HUES48 (cell line): ENCODE data around the gene MEGF11.

ENCODE experiments used
- H3K27ac ChIP-seq: one replicate; pipeline ENCODE4 v1.7.0; 2013; ENCODE audit warnings: low read depth, low read length, inconsistent platforms
- H3K27me3 ChIP-seq: 2 replicates; pipeline ENCODE4 v1.6.1; 2013; ENCODE audit warnings: mild to moderate bottlenecking, low read length; ENCODE audit not compliant: control insufficient read depth, insufficient read depth
- H3K36me3 ChIP-seq: 2 replicates; pipeline ENCODE4 v1.6.1; 2013; ENCODE audit warnings: low read length; ENCODE audit not compliant: control insufficient read depth, insufficient read depth
- H3K4me1 ChIP-seq: 2 replicates; pipeline ENCODE4 v1.6.1; 2013; ENCODE audit warnings: mild to moderate bottlenecking, low read length; ENCODE audit not compliant: control insufficient read depth, insufficient read depth
- H3K4me3 ChIP-seq: 2 replicates; pipeline ENCODE4 v1.5.1; 2013; ENCODE audit warnings: mild to moderate bottlenecking, low read depth, low read length
- H3K9ac ChIP-seq: 2 replicates; pipeline ENCODE4 v1.6.1; 2013; ENCODE audit warnings: mild to moderate bottlenecking, low read depth, low read length, moderate library complexity
- H3K9me3 ChIP-seq: 2 replicates; pipeline ENCODE4 v1.6.1; 2013; ENCODE audit warnings: low read length; ENCODE audit not compliant: control insufficient read depth, insufficient read depth

The MEGF11 gene

DNA sequence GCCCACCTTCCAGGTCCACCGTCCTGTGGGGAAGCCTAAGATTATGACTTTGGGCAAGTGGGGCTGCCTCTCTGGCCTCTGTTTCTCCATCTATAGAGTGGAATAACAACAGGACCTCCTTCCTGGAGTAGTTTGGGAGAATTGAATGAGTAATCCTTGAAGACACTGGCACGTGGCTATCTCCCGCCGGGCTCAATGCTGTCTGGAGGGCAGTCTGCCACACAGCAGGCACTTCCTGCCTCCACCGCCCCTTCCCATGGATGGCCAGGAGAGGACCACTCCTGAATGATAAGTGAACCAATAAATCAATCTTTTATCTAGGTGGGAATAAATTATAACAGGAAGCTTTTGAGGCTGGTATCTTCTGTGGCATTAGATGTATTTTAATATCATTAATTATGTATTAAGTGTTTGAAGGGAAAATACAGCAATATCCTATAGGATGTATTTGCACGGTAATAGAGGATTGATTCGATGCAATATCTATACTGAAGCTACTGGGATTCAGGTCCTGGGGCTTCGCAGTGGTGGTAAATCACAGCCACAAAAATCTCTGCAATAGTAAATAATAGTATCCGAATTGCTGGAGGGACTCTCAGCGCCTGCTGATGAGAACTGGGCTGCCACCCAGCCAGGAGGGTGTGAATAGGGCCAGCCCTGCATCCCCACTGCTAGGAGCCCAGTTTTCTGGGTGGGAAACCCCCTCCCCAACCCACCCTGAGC, 15.9 kb downstream of the MEGF11 start:
- H3K27ac ChIP-seq: no peak overlapping the region
- no peaks in the 10 kb centered on the region; the same call in 1 of the 2 replicates for H3K27me3 ChIP-seq
- H3K4me1 ChIP-seq: no peaks in the 10 kb centered on the region; the same call in 1 of the 2 replicates
- no peaks in the 10 kb centered on the region for H3K36me3 ChIP-seq
- H3K4me3 ChIP-seq: no peak overlapping the region
- no peaks in the 10 kb centered on the region for H3K9me3 ChIP-seq
- no peak overlapping the region for H3K9ac ChIP-seq

DNA sequence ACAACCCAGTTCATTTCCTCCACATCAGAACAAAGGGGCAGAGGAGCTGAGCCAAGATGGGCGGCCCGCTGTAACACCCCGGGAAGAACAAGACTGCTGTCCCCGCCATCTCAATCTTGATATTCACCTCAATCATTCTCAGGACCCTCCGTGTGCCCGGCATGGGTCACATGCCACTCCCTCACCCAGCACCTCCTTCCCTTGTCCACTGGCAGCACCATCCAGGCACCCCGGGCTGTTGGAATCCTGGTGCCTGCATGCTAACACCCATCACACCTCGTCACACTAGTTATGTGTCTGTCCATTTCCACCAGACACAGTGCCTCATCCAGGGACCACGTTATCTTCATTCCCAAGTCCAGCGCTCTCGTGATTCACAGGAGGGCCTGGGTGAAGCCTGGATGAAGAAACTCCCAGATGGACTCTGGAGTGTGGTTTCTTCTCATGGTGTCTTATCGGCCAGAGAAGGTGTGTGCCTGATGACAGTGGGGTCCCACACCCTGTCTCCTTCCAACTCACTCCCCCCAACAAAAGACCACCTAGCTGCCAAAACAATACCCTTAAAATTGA, 16.7 kb downstream of the MEGF11 start:
- H3K4me1 ChIP-seq: no peaks in the 10 kb centered on the region; the same call in 1 of the 2 replicates

DNA sequence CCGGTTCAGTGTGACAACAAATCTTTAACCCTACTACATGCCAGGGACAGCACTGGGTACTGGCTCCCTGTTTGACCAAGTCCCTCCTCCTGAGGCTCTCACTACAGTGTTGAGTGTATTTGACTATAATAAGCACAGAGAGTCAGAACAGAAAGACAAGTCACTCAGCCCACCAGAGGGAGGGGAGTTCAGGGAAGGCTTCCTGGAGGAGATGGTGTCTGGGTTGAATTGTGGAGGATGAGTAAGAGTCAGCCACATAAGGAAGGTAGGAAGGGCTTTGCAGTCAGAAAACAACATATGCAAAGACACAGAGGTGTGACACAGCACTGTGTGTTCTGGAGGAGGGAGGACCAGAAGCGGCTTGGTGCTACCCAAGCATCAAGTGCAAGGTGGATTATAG, 17.7 kb downstream of the MEGF11 start:
- Histone ChIP-seq H3K4me1 (no peaks in the 10 kb centered on the region), H3K4me3 (no peak overlapping the region), H3K27me3 (no peaks in the 10 kb centered on the region; the same call in 1 of the 2 replicates), H3K36me3 (no peaks in the 10 kb centered on the region), H3K9ac (no peak overlapping the region), H3K27ac (no peak overlapping the region), H3K9me3 (no peaks in the 10 kb centered on the region)

More for the DNA sequence above, 16.7 kb downstream of the MEGF11 start:
- Histone ChIP-seq H3K36me3 (no peaks in the 10 kb centered on the region), H3K27ac (no peak overlapping the region), H3K27me3 (no peaks in the 10 kb centered on the region; the same call in 1 of the 2 replicates), H3K9me3 (no peaks in the 10 kb centered on the region), H3K9ac (no peak overlapping the region), H3K4me3 (no peak overlapping the region)

DNA sequence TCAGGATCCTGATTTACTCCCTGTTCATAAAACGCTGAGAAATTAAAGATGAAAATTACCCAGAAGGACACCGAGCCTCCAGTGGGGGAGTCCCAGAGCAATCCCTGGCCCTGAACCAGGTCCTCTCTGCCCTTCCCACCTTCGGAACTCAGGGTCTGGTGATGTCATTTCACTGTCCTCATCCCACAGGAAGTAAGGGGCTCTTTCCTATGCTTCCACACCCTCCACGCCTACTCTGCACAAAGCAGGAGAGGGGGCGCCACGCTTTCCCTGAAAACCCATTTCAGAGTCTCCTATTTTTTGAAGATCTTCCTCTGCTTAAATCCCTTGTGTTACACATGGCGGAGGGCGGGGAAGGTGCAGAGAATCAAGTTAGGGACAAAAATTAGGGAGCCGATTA, 18.8 kb downstream of the MEGF11 start:
- no peak overlapping the region for H3K4me3 ChIP-seq
- H3K9ac ChIP-seq: no peak overlapping the region
- H3K4me1 ChIP-seq: no peaks in the 10 kb centered on the region
- no peaks in the 10 kb centered on the region for H3K9me3 ChIP-seq
- H3K27me3 ChIP-seq: no peaks in the 10 kb centered on the region; the same call in 1 of the 2 replicates
- no peak overlapping the region for H3K27ac ChIP-seq
- H3K36me3 ChIP-seq: no peaks in the 10 kb centered on the region

DNA sequence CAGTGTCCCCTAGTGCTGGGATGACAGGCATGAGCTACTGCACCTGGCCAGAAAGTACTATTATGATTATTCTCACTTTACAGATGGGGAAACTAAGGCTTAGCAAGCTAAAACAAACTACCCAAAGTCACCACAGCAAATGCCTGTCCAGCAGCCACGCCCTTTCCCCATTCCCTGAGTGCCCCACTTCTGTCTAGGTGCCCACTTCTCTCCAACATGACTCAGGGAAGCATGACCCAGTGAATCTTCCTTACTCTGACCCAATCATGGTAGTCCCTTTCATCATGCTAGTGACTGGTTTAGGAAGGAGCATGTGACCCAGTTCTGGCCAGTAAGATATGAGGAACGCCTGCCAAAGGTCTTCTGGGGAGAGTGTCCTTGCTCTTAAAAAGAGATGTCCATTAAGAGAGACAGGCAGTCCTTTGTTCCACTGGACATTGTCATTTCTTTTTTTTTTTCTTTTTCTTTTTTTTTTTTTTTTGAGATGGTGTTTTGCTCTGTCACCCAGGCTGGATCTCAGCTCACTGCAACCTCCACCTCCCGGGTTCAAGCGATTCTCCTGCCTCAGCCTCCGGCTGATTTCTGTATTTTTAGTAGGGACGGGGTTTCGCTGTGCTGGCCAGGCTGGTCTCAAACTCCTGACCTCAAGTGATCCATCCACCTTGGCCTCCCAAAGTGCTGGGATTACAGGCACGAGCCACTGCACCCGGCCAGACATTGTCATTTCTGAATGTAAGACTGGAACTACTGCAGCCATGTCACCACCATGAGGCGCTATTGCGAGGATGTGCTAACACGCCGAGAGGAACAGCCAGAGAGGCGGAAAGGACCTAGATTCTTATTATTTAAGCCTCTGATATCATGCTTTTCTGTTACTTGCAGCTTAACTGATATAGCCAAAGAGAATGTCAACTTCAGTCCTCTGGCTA, 19.8 kb downstream of the MEGF11 start:
- H3K4me3 ChIP-seq: no peak overlapping the region
- H3K9ac ChIP-seq: no peak overlapping the region
- H3K36me3 ChIP-seq: no peaks in the 10 kb centered on the region
- no peaks in the 10 kb centered on the region; the same call in 1 of the 2 replicates for H3K27me3 ChIP-seq
- no peaks in the 10 kb centered on the region for H3K4me1 ChIP-seq
- H3K27ac ChIP-seq: no peak overlapping the region
- no peaks in the 10 kb centered on the region for H3K9me3 ChIP-seq

DNA sequence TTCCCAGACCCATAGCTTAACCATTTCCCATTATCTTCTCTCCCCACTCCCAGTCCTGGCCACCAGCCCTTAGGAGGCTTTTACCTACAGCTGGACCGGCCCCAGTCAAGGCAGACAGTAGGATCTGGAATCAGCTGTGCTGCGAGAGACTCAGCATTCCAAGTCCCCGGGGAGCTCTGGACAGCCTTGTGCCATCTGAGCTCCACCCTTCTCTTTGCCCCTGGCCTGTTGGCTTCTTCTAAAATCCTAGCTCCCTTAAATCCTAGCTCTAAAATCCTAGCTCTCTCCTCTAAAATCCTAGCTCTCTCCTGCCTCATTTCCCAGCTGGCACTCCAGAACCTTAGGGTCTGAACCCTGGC, 21.3 kb downstream of the MEGF11 start:
- no peaks in the 10 kb centered on the region for H3K9me3 ChIP-seq
- no peak overlapping the region for H3K27ac ChIP-seq
- H3K4me1 ChIP-seq: no peaks in the 10 kb centered on the region; the same call in 1 of the 2 replicates
- H3K36me3 ChIP-seq: no peaks in the 10 kb centered on the region
- no peak overlapping the region for H3K9ac ChIP-seq
- H3K27me3 ChIP-seq: no peaks in the 10 kb centered on the region; the same call in 1 of the 2 replicates
- no peak overlapping the region for H3K4me3 ChIP-seq

DNA sequence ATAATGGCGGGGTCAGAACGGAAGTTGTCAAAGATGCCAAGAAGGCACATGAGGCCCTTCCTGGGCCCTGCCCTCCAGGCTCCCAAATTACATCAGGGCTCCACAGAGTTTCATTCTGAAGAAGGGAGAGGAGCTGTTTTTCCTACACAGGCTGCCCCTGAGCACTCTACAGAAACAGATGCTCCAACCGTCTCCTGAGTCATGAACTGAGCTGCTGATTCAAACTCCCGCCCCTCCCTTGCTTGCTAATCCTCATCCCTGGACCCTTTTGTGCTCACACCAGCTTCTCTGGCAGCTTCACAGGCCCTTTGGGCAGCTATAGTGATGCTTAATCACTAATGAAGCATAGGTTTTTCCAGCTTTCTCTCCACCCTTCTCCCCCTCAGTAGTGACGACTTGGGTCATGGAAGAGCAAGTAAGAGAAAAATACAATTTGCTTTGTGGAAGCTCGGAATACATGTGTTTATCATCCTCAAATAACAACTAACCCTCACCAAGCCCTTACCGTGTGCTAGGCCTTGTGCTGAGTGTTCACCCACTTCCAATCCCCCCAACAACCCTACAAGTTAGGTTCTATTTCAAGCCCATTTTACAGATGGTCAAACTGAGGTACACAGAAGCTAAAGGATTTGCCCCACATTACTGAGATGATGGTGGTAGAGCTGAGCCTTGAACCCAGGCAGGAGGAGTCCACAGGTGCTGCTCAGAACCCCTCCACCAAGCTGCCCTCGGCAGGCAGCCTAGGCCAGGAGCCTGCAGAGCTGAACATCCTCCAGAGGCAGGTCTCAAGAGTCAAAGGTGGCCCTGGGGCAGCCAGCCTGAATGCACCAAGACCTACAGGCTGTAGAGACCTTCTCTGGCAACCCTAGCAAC, 21.9 kb downstream of the MEGF11 start:
- no peak overlapping the region for H3K4me3 ChIP-seq
- no peaks in the 10 kb centered on the region; the same call in 1 of the 2 replicates for H3K27me3 ChIP-seq
- no peaks in the 10 kb centered on the region; the same call in 1 of the 2 replicates for H3K4me1 ChIP-seq
- no peaks in the 10 kb centered on the region for H3K9me3 ChIP-seq
- no peak overlapping the region for H3K9ac ChIP-seq
- no peak overlapping the region for H3K27ac ChIP-seq
- H3K36me3 ChIP-seq: no peaks in the 10 kb centered on the region

DNA sequence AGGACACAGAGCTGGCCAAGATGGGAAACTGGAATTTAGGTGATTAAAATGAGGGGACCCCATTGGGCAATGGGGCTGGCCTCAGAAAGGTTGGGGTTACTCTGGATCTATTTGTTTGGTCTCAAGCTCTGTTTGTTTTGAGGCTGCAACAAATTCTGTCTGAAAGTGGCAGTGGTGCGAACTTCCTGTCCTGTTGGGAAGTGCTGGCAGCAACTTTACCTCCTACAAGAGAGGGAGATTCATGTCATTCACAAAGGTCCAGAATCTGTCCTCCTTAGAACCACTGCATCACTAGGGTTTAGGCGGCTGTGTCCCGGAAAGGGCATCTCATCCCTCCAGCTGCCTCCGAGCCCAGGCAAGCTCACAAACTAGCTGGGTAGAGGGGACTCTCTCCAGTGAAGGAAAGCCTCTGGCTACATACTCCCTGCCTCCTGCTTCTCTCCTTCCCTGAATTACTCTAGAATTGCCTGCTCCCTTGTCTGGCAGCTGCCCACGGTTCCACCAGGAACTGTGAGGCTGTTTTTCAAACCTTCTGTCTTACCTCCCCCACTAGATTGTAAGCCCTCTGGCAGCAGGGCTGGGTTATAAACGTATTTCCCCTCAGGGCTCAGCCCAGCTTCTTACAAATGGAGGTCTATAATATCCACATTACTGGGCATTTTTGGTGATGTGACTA, 23.6 kb downstream of the MEGF11 start:
- Histone ChIP-seq H3K9me3 (no peaks in the 10 kb centered on the region), H3K36me3 (no peaks in the 10 kb centered on the region), H3K4me3 (no peak overlapping the region), H3K4me1 (no peaks in the 10 kb centered on the region; the same call in 1 of the 2 replicates), H3K27me3 (no peaks in the 10 kb centered on the region), H3K9ac (no peak overlapping the region), H3K27ac (no peak overlapping the region)

DNA sequence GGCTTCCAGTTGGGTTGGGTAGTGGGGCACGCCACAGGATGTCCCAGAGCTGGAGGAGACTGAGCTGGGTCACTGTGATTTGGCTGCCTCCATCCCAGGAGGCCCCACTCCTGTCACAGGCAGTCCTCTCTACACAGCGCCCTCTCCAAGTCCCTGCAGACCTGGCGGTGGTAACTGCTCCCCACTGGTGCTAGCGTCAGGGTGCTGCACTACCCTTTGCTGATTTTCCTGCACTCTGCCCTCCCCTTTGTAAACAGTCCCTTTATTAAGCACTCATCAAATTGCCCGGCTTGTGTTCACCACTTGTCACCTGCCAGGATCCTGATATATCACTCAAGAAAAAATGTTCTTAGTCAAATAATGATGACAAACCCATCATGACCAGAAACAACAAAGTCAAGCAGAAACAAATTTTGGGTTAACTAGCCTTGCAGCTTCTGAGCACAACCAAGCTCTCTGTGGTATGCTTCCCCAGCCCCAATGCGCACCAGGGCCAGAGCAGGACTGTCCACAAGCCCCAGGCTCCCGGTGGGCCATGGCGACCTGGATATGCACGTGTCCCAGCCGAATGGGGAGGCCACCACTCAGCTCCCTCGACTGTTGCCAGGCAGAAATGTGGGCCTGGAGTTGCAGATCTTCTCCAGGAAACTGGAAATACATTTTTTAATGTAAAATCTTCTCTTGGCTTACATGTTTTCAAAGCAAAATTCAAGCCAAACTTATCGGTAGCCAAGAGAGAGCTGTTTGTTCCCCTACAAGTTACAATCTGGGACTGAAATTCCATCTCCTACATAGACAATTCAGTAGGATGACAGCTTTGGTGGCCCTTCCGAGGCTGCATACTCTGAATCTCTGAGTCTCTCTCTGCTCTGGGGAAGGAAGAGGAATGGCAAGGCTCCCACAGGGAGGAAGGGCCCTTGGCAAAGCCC, 24.5 kb downstream of the MEGF11 start:
- no peak overlapping the region for H3K9ac ChIP-seq
- H3K4me1 ChIP-seq: no peaks in the 10 kb centered on the region; the same call in 1 of the 2 replicates
- no peaks in the 10 kb centered on the region for H3K27me3 ChIP-seq
- no peak overlapping the region for H3K4me3 ChIP-seq
- no peak overlapping the region for H3K27ac ChIP-seq
- no peaks in the 10 kb centered on the region for H3K36me3 ChIP-seq
- H3K9me3 ChIP-seq: no peaks in the 10 kb centered on the region
